Ishikawa (cell line): ENCODE measurements around the gene ARHGAP12.

Source experiments
- CEBPB ChIP-seq: IDR thresholded peaks from 2 replicates; pipeline ENCODE4 v1.6.1; 2012
- CREB1 ChIP-seq: IDR thresholded peaks from 2 replicates; pipeline ENCODE4 v1.6.1; 2012; ENCODE audit warnings: low read depth
- EGR1 ChIP-seq: IDR thresholded peaks from 2 replicates; pipeline ENCODE4 v1.6.1; 2012
- EP300 ChIP-seq: IDR thresholded peaks from 2 replicates; pipeline ENCODE4 v1.6.1; 2012; ENCODE audit warnings: borderline replicate concordance
- FOXM1 ChIP-seq: IDR thresholded peaks from 2 replicates; pipeline ENCODE4 v1.6.1; 2012; ENCODE audit warnings: low read depth, borderline replicate concordance
- RAD21 ChIP-seq: IDR thresholded peaks from 2 replicates; pipeline ENCODE4 v1.6.1; 2012; ENCODE audit warnings: low read depth
- TCF12 ChIP-seq: IDR thresholded peaks from 2 replicates; pipeline ENCODE4 v1.6.1; 2012; ENCODE audit warnings: low read depth
- YY1 ChIP-seq: IDR thresholded peaks from 2 replicates; pipeline ENCODE4 v1.6.1; 2012; ENCODE audit warnings: low read depth
- TF ChIP-seq, protein P1 (sequence below): IDR thresholded peaks from 2 replicates; pipeline ENCODE4 v1.6.1; 2012
- TF ChIP-seq, protein P2 (sequence below): IDR thresholded peaks from 2 replicates; pipeline ENCODE4 v1.6.1; 2012
- TF ChIP-seq, protein P3 (sequence below): IDR thresholded peaks from 2 replicates; pipeline ENCODE4 v1.6.1; 2012; ENCODE audit warnings: low read depth, mild to moderate bottlenecking

DNA sequence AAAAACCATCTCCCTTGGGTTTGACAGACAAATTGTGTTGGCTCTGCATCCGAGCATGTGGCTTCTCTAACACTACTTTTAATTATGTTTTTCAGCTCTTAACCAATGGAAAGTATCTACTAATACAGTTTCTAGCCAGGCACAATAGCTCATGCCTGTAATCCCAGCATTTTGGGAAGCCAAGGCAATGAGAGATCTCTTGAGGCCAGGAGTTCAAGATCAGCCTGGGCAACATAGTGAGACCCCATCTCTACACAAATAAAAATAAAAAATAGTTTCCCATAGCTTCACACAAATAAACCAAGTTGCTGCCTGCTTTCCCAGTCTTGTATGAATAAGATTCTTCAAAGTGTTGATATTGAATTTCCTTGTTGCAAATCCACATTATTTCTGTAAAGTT is 13.8 kb upstream of the ARHGAP12 start:
- TF ChIP-seq RAD21 (no peak), CEBPB (no peak), YY1 (no peak), CREB1 (no peak), TCF12 (no peak), EP300 (no peak), FOXM1 (no peak), EGR1 (no peak)
- TF ChIP-seq, protein P1, sequence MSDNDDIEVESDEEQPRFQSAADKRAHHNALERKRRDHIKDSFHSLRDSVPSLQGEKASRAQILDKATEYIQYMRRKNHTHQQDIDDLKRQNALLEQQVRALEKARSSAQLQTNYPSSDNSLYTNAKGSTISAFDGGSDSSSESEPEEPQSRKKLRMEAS = no peak
- TF ChIP-seq, protein P2, sequence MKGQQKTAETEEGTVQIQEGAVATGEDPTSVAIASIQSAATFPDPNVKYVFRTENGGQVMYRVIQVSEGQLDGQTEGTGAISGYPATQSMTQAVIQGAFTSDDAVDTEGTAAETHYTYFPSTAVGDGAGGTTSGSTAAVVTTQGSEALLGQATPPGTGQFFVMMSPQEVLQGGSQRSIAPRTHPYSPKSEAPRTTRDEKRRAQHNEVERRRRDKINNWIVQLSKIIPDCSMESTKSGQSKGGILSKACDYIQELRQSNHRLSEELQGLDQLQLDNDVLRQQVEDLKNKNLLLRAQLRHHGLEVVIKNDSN = no peak
- TF ChIP-seq, protein P3, sequence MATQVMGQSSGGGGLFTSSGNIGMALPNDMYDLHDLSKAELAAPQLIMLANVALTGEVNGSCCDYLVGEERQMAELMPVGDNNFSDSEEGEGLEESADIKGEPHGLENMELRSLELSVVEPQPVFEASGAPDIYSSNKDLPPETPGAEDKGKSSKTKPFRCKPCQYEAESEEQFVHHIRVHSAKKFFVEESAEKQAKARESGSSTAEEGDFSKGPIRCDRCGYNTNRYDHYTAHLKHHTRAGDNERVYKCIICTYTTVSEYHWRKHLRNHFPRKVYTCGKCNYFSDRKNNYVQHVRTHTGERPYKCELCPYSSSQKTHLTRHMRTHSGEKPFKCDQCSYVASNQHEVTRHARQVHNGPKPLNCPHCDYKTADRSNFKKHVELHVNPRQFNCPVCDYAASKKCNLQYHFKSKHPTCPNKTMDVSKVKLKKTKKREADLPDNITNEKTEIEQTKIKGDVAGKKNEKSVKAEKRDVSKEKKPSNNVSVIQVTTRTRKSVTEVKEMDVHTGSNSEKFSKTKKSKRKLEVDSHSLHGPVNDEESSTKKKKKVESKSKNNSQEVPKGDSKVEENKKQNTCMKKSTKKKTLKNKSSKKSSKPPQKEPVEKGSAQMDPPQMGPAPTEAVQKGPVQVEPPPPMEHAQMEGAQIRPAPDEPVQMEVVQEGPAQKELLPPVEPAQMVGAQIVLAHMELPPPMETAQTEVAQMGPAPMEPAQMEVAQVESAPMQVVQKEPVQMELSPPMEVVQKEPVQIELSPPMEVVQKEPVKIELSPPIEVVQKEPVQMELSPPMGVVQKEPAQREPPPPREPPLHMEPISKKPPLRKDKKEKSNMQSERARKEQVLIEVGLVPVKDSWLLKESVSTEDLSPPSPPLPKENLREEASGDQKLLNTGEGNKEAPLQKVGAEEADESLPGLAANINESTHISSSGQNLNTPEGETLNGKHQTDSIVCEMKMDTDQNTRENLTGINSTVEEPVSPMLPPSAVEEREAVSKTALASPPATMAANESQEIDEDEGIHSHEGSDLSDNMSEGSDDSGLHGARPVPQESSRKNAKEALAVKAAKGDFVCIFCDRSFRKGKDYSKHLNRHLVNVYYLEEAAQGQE = no peak
